H1 (cell line): Measurements from ENCODE around the gene PDE4D. TPM values are rescaled to one million over a fixed set of nuclear protein-coding genes. Genes with fewer than 3 reads are reported as not detected.

ENCODE experiments used
- JUN ChIP-seq: IDR thresholded peaks from 2 replicates; pipeline ENCODE4 v1.6.1; 2011; ENCODE audit warnings: low read depth, mild to moderate bottlenecking, improper control_type of control experiment, low read length
- SUZ12 ChIP-seq: fragments of 200-600 bp; sonication (generic); IDR thresholded peaks from 2 replicates; pipeline ENCODE4 v1.6.1; 2012; ENCODE audit warnings: mild to moderate bottlenecking, inconsistent platforms, low read length, moderate library complexity, mixed read lengths
- polyA plus RNA-seq, 7 experiments: library from polyadenylated mRNA; depleted of rRNA in 3 of 7; stranded (reverse) in 5 of 7; unstranded in 2 of 7; fragments of >200 nt in 5 of 7; fragments of 200-250 nt in 2 of 7; gene quantifications; 1 replicate in 5 of 7; 2 replicates in 1 of 7; 4 replicates in 1 of 7; pipeline versions ENCODE4 v1.2.1 to v1.2.3, GENCODE V29; 2011 to 2013; ENCODE audit warnings: missing spikeins in 2 of 7, mixed read lengths in 2 of 7
- total RNA-seq: library from RNA; stranded (reverse); fragmentation: NEBNext Ultra II Directional; extraction: Animal tissue kit (Norgen Biotek cat#: 25700); gene quantifications from 2 replicates; pipeline ENCODE4 v1.2.1, GENCODE V29; 2021

Gene PDE4D
- total and polyA plus RNA-seq, 2 of the 8 experiments (the other 6 are each of a cell fraction or from before 2014, with no cell fraction given) = 2.3 to 3.7 TPM

DNA sequence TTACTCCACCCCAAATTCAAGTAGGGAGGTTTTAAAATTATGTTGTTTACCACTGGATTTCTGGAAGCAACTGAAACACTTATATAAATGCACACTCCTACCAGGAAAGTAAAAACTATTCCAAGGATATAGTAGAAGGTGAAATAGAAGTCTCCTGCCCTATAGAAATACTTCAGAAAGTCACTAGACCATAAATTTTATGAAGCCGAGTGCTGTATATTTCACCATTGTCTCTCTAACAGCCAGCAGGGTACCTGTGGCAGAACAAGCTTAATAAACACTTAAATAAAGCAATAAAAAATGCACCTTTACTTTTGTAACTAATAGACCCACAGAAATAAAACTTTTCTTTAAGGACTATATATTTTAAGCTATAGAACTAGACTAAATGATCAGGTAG is 631.6 kb downstream of the PDE4D start (continued):
- TF ChIP-seq JUN (no peak), SUZ12 (no peak)
